ENCODE results near the gene CCDC85A. TPM values are rescaled to one million over a fixed set of nuclear protein-coding genes. Genes with fewer than 3 reads are reported as not detected.
A peak's percentile ranks its signal among the peaks of the same experiment; 100 is the strongest.

The CCDC85A gene
- total RNA-seq, 1 donor from 2014 or later, result 0.70 TPM

- H3K27ac Mint-ChIP-seq (ENCODE audit: unreplicated experiment), result no peak overlapping the region
Measured at GRCh38 chr2:56192664-56193305, 9.0 kb downstream of the CCDC85A start.

GRCh38 chr2:56195563-56195962 is 11.8 kb downstream of the CCDC85A start:
- H3K4me1 Mint-ChIP-seq (ENCODE audit: low read depth), result no peaks in the 10 kb centered on the region
- H3K4me3 Mint-ChIP-seq (ENCODE audit: unreplicated experiment), result no peak overlapping the region
- no peak overlapping the region for H3K27ac Mint-ChIP-seq (ENCODE audit: unreplicated experiment)
- no peaks in the 10 kb centered on the region for H3K9me3 Mint-ChIP-seq (ENCODE audit: low read depth)
- no peak for TF ChIP-seq CTCF (IDR thresholded peaks at IDR 0.05)
- H3K36me3 Mint-ChIP-seq (ENCODE audit: low read depth), result no peaks in the 10 kb centered on the region
- no peak for DNase-seq (ENCODE audit: low spot score)
- peaks cover 21% of the 10 kb centered on the region for H3K27me3 Mint-ChIP-seq (ENCODE audit: low read depth)

More at GRCh38 chr2:56192664-56193305, 9.0 kb downstream of the CCDC85A start:
- Mint-ChIP-seq H3K27me3 (ENCODE audit: low read depth) (peaks cover 30% of the 10 kb centered on the region), H3K9me3 (ENCODE audit: low read depth) (no peaks in the 10 kb centered on the region), H3K4me3 (ENCODE audit: unreplicated experiment) (no peak overlapping the region), H3K4me1 (ENCODE audit: low read depth) (no peaks in the 10 kb centered on the region), H3K36me3 (ENCODE audit: low read depth) (no peaks in the 10 kb centered on the region)
- TF ChIP-seq CTCF (IDR thresholded peaks at IDR 0.05), result no peak
- DNase-seq (ENCODE audit: low spot score), result peak; percentile 88

GRCh38 chr2:56197816-56198215 is 14.0 kb downstream of the CCDC85A start:
- no peak for TF ChIP-seq CTCF (IDR thresholded peaks at IDR 0.05)
- no peak for DNase-seq (ENCODE audit: low spot score)
- Mint-ChIP-seq H3K4me3 (ENCODE audit: unreplicated experiment) (no peak overlapping the region), H3K36me3 (ENCODE audit: low read depth) (no peaks in the 10 kb centered on the region), H3K4me1 (ENCODE audit: low read depth) (no peaks in the 10 kb centered on the region), H3K27me3 (ENCODE audit: low read depth) (peaks cover 10% of the 10 kb centered on the region), H3K9me3 (ENCODE audit: low read depth) (no peaks in the 10 kb centered on the region), H3K27ac (ENCODE audit: unreplicated experiment) (no peak overlapping the region)

GRCh38 chr2:56198936-56199335 is 15.1 kb downstream of the CCDC85A start:
- Mint-ChIP-seq H3K4me1 (ENCODE audit: low read depth) (no peaks in the 10 kb centered on the region), H3K9me3 (ENCODE audit: low read depth) (no peaks in the 10 kb centered on the region), H3K4me3 (ENCODE audit: unreplicated experiment) (no peak overlapping the region), H3K27ac (ENCODE audit: unreplicated experiment) (no peak overlapping the region), H3K36me3 (ENCODE audit: low read depth) (no peaks in the 10 kb centered on the region), H3K27me3 (ENCODE audit: low read depth) (peaks cover 4% of the 10 kb centered on the region)
- TF ChIP-seq CTCF (IDR thresholded peaks at IDR 0.05), result no peak
- no peak for DNase-seq (ENCODE audit: low spot score)

GRCh38 chr2:56199492-56199891 is 15.7 kb downstream of the CCDC85A start:
- Mint-ChIP-seq H3K4me3 (ENCODE audit: unreplicated experiment) (no peak overlapping the region), H3K27me3 (ENCODE audit: low read depth) (peaks cover 2% of the 10 kb centered on the region), H3K36me3 (ENCODE audit: low read depth) (no peaks in the 10 kb centered on the region), H3K27ac (ENCODE audit: unreplicated experiment) (no peak overlapping the region), H3K4me1 (ENCODE audit: low read depth) (no peaks in the 10 kb centered on the region), H3K9me3 (ENCODE audit: low read depth) (no peaks in the 10 kb centered on the region)
- TF ChIP-seq CTCF (IDR thresholded peaks at IDR 0.05), result no peak
- no peak for DNase-seq (ENCODE audit: low spot score)

Data from chondrocyte (in vitro differentiated cells).